ENCODE measurements around the gene DONSON.

Gene DONSON

GRCh38 chr21:33544451-33545195 lies 43.9 kb downstream of the DONSON start:
- TF ChIP-seq POLR2AphosphoS5 (IDR thresholded peaks at IDR 0.05; ENCODE audit: low read depth, low read length) (no peak; the same call in 1 of the 2 replicates), SIN3A (IDR thresholded peaks at IDR 0.05; ENCODE audit: borderline replicate concordance, insufficient read depth, low read length) (no peak), FOXP2 (optimal IDR thresholded peaks at IDR 0.05; ENCODE audit: borderline replicate concordance, extremely low read depth, extremely low read length, insufficient read depth) (no peak), REST (IDR thresholded peaks at IDR 0.05; ENCODE audit: insufficient read depth in 1 of 2, low read depth in 2 of 2, low read length in 2 of 2) (no peak), TAF1 (IDR thresholded peaks at IDR 0.05; ENCODE audit: borderline replicate concordance, insufficient read depth, low read length) (no peak)

- TF ChIP-seq POLR2AphosphoS5 (IDR thresholded peaks at IDR 0.05; ENCODE audit: low read depth, low read length), result no peak
- no peak for TF ChIP-seq REST (IDR thresholded peaks at IDR 0.05; ENCODE audit: insufficient read depth in 1 of 2, low read depth in 2 of 2, low read length in 2 of 2)
- TF ChIP-seq FOXP2 (optimal IDR thresholded peaks at IDR 0.05; ENCODE audit: borderline replicate concordance, extremely low read depth, extremely low read length, insufficient read depth), result no peak
- TF ChIP-seq TAF1 (IDR thresholded peaks at IDR 0.05; ENCODE audit: borderline replicate concordance, insufficient read depth, low read length), result no peak
- no peak for TF ChIP-seq SIN3A (IDR thresholded peaks at IDR 0.05; ENCODE audit: borderline replicate concordance, insufficient read depth, low read length)
Observed at GRCh38 chr21:33543505-33544129, 44.9 kb downstream of the DONSON start.

- peak; percentile 35 for TF ChIP-seq FOXP2 (optimal IDR thresholded peaks at IDR 0.05; ENCODE audit: borderline replicate concordance, extremely low read depth, extremely low read length, insufficient read depth)
- no peak for TF ChIP-seq REST (IDR thresholded peaks at IDR 0.05; ENCODE audit: insufficient read depth in 1 of 2, low read depth in 2 of 2, low read length in 2 of 2)
- peak; percentile 93 for TF ChIP-seq POLR2AphosphoS5 (IDR thresholded peaks at IDR 0.05; ENCODE audit: low read depth, low read length)
- TF ChIP-seq TAF1 (IDR thresholded peaks at IDR 0.05; ENCODE audit: borderline replicate concordance, insufficient read depth, low read length), result peak; percentile 79
- TF ChIP-seq SIN3A (IDR thresholded peaks at IDR 0.05; ENCODE audit: borderline replicate concordance, insufficient read depth, low read length), result peak; percentile 14; the same call in 1 of the 2 replicates
Observed at GRCh38 chr21:33542640-33543504, 45.6 kb downstream of the DONSON start, which contains the start of gene SON. Gene SON, plus strand, starts transcription at chr21:33543038. Its CDS starts 55 bp downstream, at chr21:33543093.

GRCh38 chr21:33541756-33542639 lies 46.5 kb downstream of the DONSON start, which contains the start of gene GART:
Gene GART, minus strand, starts transcription at chr21:33542117. Its CDS starts 2,802 bp downstream, at chr21:33539315.
- TF ChIP-seq TAF1 (IDR thresholded peaks at IDR 0.05; ENCODE audit: borderline replicate concordance, insufficient read depth, low read length), result peak; percentile 90; the same call in 1 of the 2 replicates
- TF ChIP-seq FOXP2 (optimal IDR thresholded peaks at IDR 0.05; ENCODE audit: borderline replicate concordance, extremely low read depth, extremely low read length, insufficient read depth), result peak; percentile 27
- TF ChIP-seq REST (IDR thresholded peaks at IDR 0.05; ENCODE audit: insufficient read depth in 1 of 2, low read depth in 2 of 2, low read length in 2 of 2), result 0 out of 4 replicates have a peak, but pooled peaks of 1 of the 2 experiments have one; percentile 21
- TF ChIP-seq POLR2AphosphoS5 (IDR thresholded peaks at IDR 0.05; ENCODE audit: low read depth, low read length), result no peak; the same call in 1 of the 2 replicates
- peak; percentile 81; the same call in 1 of the 2 replicates for TF ChIP-seq SIN3A (IDR thresholded peaks at IDR 0.05; ENCODE audit: borderline replicate concordance, insufficient read depth, low read length)

Data from PFSK-1 (cell line).